GM21447 (cell line): ENCODE data around the gene TRIOBP.
A peak's percentile ranks its signal among the peaks of the same experiment; 100 is the strongest.
"Not testable (repeated sequence)": the region's sequence is repeated elsewhere in the genome, so short reads cannot be mapped to it uniquely, and the experiment has no call there.

ENCODE experiments used
- ATAC-seq: cut with Tn5 transposase; IDR thresholded peaks from one replicate; pipeline ENCODE4 v1.9.1; 2021; ENCODE audit not compliant: unreplicated experiment

TRIOBP gene

GRCh38 chr22:37717746-37718305 lies 21.0 kb downstream of the TRIOBP start:
- ATAC-seq: not testable (repeated sequence)

- ATAC-seq: no peak
These were observed 28.8 kb downstream of the TRIOBP start for GRCh38 chr22:37725551-37726240.

- no peak for ATAC-seq
These were observed 29.5 kb downstream of the TRIOBP start for GRCh38 chr22:37726241-37726887.

DNA sequence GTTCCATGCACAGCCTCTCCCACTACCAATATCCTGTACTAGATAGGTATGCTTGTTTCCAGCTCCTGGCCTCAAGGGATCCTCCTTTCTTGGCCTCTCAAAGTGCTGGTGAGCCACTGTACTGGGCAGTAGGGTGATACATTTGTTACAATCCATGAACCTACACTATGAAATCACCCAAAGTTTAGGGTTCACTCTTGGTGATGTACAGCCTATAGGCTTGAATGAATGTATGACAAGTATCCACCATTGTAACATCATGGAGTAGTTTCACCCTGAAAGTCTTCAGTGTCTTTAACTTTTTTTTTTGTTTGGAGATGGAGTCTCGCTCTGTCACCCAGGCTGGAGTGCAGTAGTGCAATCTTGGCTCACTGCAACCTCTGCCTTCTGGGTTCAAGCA lies 31.8 kb downstream of the TRIOBP start:
- no peak for ATAC-seq

DNA sequence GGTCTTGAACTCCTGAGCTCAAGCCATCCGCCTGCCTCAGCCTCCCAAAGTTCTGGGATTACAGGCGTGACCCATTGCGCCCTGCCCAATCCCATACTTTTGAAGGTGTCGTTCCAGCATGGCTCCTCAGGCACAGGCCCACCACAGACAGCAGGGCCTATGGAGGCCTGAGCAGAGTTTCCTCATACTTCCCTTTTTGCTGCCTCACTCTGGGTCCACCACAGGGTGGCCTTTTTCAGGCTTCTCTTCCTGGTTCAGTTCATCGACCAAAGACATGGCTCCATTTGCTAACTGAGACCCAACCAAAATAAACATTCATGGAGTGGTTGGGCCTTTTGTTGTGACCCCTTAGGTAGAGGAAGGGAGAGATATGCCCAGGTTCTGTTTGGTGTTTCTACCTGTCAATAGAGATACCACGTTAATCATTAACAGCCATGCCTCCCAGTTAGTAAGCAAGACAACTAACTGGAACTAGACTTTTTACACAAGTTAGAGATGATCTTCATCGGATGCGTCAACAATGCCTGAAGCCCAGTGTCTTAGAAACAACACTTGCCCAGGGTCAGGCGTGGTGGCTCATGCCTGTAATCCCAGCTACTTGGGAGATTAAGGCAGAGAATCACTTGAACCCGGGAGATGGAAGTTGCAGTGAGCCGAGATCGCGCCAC lies 35.1 kb downstream of the TRIOBP start:
- no peak for ATAC-seq

GRCh38 chr22:37732699-37733607 lies 36.1 kb downstream of the TRIOBP start:
- no peak for ATAC-seq

DNA sequence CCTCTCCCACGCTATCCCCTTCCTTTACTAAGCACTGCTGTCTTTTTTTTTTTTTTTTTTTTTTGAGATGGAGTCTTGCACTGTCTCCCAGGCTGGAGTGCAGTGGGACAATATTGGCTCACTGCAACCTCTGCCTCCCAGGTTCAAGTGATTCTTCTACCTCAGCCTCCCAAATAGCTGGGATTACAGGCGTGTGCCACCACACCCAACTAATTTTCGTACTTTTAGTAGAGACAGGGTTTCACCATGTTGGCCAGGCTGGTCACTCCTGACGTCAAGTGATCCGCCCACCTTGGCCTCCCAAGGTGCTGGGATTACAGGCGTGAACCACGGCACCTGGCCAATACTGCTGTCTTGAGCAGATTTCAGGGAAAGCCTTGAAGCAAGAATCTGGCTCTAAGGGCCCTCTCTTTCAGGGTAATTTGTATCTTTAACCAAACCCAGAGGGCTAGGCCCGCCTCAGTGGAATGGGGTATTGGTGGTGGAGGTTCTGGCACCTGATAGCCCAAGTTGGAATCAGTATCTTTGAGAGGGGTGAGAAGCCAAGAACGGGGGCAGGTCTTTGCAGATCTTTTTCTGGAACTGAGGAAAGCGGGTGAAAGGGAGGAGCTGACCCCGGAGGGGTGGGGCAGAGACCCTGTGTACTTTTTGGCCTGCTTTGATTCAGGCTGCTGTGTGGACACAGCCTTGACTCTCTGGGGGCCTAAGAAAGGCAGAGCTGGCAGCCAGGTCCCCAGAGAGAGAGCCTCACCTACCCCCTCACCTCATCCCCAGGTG lies 37.0 kb downstream of the TRIOBP start:
- ATAC-seq: no peak

DNA sequence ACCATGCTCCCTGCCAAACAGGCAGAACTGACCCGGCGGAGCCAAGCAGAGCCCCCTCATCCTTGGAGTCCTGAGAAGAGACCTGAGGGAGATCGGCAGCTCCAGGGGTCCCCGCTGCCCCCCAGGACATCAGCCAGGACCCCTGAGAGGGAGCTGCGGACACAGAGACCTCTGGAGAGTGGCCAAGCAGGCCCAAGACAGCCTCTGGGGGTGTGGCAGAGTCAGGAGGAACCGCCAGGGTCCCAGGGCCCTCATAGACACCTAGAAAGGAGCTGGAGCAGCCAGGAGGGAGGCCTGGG lies 37.5 kb downstream of the TRIOBP start:
- no peak for ATAC-seq

DNA sequence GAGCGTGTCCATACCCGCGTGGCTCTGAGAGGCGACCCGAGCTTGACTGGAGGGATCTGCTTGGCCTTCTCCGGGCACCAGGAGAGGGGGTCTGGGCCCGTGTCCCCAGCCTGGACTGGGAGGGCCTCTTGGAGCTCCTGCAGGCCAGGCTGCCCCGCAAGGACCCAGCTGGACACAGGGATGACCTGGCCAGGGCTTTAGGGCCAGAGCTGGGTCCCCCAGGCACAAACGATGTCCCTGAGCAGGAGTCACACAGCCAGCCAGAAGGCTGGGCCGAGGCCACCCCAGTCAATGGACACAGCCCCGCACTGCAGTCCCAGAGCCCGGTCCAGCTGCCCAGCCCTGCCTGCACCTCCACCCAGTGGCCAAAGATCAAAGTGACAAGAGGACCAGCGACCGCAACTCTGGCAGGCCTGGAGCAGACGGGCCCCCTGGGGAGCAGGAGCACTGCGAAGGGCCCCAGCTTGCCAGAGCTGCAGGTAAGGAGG lies 38.2 kb downstream of the TRIOBP start:
- no peak for ATAC-seq

- no peak for ATAC-seq
These were observed 42.2 kb downstream of the TRIOBP start for GRCh38 chr22:37739035-37739434.

GRCh38 chr22:37739611-37740049 lies 42.8 kb downstream of the TRIOBP start:
- ATAC-seq: no peak

DNA sequence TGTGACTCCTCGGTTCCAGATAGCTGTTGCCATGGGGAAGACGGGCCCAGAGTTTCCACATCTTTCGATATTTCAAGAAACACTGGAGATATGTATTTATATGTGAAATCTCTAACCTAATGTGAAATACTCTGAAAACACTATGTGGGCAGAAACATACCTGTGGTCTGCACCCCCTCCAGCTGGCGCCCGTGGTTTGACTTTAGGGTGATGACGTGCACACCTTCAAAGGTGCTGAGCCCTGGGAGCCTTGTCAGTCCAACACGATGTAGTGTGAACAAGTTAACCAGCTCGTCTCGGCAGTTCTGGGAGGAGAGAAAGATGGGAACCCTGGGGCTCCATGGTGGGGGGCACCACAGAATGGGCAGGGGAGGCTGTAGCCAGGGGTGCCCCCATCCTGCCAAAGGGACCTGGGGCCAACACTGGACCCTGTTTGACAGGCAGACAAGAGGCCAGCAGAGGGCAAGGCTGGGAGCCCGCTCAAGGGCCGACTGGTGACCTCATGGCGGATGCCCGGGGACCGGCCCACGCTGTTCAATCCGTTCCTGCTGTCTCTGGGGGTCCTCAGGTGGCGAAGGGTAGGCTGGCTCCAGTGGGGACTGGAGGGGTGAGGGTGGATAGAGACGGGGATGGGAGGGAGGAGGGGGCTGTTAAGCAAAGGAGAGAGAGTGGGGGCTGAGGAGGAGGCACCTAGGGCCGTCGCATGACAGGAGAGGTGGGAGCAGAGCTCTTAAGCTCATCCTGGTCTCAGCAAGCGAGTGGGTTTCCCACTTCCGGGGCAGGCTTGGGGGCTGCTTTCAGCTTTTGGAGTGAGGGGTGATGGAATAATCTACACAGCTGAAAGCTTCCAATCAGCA lies 43.8 kb downstream of the TRIOBP start:
- ATAC-seq: no peak

DNA sequence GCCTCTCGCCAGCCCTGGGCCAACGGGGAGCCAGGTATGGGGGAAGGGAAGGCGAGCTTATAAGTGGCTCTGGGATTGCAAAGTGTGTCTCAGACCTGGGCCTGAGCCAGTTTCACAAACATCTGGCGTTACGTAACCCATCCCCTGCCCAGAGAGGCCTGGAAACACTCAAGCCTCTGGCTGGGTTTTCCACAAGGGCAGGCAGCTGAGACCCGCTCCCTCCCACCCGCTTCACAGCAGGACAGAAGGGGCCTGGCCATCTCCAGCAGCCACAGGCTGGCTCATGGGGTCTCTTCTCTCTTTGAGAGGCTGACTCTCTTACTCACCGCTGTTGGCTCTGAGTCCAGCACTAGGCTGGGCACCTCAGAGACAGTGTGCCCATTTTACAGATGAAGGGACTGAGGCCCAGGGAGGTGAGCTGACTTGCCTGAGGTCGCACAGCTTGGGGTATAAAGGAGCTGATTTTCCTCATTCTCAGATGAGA lies 44.5 kb downstream of the TRIOBP start:
- no peak for ATAC-seq

DNA sequence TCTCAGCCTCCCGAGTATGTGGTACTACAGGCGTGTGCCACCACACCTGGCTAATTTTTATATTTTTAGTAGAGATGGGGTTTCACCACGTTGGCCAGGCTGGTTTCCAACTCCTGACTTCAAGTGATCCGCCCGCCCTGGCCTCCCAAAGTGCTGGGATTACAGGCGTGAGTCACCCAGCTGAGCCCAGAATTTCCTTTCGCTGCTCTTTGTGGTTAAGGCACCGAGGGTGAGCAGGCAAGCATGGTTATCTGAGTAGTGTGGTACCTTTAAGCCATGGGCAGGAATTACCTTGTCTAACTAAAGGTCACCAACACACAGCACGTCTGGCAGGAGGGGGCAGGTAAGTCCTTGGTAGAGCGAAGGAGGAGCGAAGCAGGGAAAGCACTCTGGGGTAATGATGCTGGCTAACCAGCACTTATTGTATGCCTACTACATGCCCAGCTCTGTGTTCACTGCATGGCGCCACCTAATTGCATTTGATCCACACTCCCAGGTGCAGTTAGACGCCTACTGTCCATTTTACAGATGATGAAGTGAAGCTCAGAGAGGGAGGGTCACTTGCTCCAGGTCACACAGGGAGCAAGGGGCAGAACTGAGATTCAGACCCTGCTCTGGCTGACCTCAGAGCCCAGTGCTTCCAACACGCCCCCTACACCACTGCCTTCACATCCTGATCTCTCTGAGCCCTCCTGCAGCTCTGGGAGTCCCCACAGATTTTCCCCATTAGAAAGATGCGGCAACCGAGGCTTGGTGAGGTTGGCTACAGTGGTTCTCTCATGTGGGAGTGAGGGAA lies 45.7 kb downstream of the TRIOBP start:
- no peak for ATAC-seq

- ATAC-seq: no peak
These were observed 47.7 kb downstream of the TRIOBP start for GRCh38 chr22:37744589-37744988.

DNA sequence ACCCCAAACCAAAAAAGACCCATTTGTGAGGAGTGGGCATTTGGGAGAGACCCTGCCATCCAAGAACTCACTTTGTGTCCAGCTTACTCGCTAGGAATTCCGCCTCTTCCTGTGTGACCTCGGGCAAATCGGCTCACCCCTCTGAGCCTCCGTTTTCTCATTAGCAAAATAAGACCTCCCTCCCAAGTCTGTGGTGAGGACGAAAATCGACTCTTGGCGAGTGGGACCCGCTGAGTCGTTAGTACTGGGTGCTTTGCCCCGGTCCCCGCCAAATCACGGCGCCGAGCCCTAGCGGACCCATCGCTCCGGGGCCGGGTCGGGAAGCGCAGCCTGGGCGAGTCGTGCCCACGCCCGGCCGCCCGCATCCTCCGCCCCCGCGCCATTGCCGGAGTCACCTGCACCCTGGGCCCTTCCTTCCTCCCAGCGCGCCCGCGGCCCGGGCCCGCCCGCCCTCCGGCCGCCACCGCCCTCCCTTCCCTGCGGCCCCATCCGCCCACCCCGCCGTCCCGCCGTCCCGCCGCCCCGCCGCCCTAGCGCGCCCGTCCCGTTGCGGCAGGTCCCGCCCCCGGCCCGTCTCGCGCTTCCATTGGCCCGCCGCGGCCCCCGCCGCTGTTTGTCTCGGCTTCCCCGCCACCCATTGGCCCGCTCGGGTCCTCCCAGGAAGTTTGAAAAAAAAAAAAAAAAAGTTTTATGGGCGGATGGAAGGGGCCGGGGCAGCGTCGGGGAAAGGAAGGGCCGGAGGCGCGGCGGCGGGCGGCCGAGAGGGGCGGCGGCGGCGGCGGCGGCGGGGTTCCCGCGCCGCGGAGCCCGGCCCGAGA lies 48.9 kb downstream of the TRIOBP start:
- ATAC-seq: peak; percentile 61

- ATAC-seq: no peak
These were observed 49.7 kb downstream of the TRIOBP start for GRCh38 chr22:37746366-37747079.
